Measurements from ENCODE around the gene GP1BB. TPM values are rescaled to one million over a fixed set of nuclear protein-coding genes. Genes with fewer than 3 reads are reported as not detected.

Gene GP1BB
- total RNA-seq, 1 donor from 2014 or later: 0.95 TPM

- Histone ChIP-seq H3K9me3 (ENCODE audit: insufficient read depth, low read depth, low read length) (no peaks in the 10 kb centered on the region), H3K4me1 (ENCODE audit: insufficient read depth, low read length) (peaks cover 9% of the 10 kb centered on the region), H3K4me3 (ENCODE audit: insufficient read depth, low read depth, low read length) (no peak overlapping the region), H2AFZ (ENCODE audit: low read depth, low read length) (no peak overlapping the region), H4K20me1 (ENCODE audit: insufficient read depth, low read length) (peaks cover 16% of the 10 kb centered on the region), H3K4me2 (ENCODE audit: low read length) (peak overlapping the region; percentile 95), H3K27me3 (ENCODE audit: insufficient read depth, low read length) (no peaks in the 10 kb centered on the region), H3K79me2 (ENCODE audit: insufficient read depth, low read length) (peaks cover 13% of the 10 kb centered on the region), H3K9ac (ENCODE audit: low read length) (no peak overlapping the region), H3K27ac (ENCODE audit: low read depth, low read length) (no peak overlapping the region), H3K36me3 (ENCODE audit: insufficient read depth, low read length) (no peaks in the 10 kb centered on the region)
- peaks cover 2% of the 10 kb centered on the region for H3K36me3 Mint-ChIP-seq (ENCODE audit: low read depth, unreplicated experiment)
- no peak for TF ChIP-seq CTCF (IDR thresholded peaks at IDR 0.05; ENCODE audit: insufficient read depth, low read depth, low read length)
- TF ChIP-seq EZH2 (IDR thresholded peaks at IDR 0.05; ENCODE audit: insufficient read depth, low read length): no peak
- FAIRE-seq: no peak
- peaks cover 51% of the 10 kb centered on the region for H3K27me3 Mint-ChIP-seq (ENCODE audit: low read depth, unreplicated experiment)
- peak overlapping the region; percentile 77 for H3K4me3 Mint-ChIP-seq (ENCODE audit: unreplicated experiment)
- no peaks in the 10 kb centered on the region for H3K9me3 Mint-ChIP-seq (ENCODE audit: unreplicated experiment)
- DNase-seq (ENCODE audit: low read depth): no peak
- H3K27ac Mint-ChIP-seq (ENCODE audit: unreplicated experiment): no peak overlapping the region
- peaks cover 2% of the 10 kb centered on the region for H3K4me1 Mint-ChIP-seq (ENCODE audit: low read depth, unreplicated experiment)
Measured at GRCh38 chr22:19713245-19713644, 10.1 kb upstream of the GP1BB start.

- Histone ChIP-seq H4K20me1 (ENCODE audit: insufficient read depth, low read length) (peaks cover 16% of the 10 kb centered on the region), H3K27ac (ENCODE audit: low read depth, low read length) (no peak overlapping the region), H3K79me2 (ENCODE audit: insufficient read depth, low read length) (peaks cover 18% of the 10 kb centered on the region), H3K9ac (ENCODE audit: low read length) (peak overlapping the region; percentile 18), H3K27me3 (ENCODE audit: insufficient read depth, low read length) (no peaks in the 10 kb centered on the region), H3K4me2 (ENCODE audit: low read length) (peak overlapping the region; percentile 95), H3K4me3 (ENCODE audit: insufficient read depth, low read depth, low read length) (peak overlapping the region; percentile 37), H3K4me1 (ENCODE audit: insufficient read depth, low read length) (peaks cover 9% of the 10 kb centered on the region), H2AFZ (ENCODE audit: low read depth, low read length) (peak overlapping the region; percentile 90), H3K9me3 (ENCODE audit: insufficient read depth, low read depth, low read length) (no peaks in the 10 kb centered on the region), H3K36me3 (ENCODE audit: insufficient read depth, low read length) (no peaks in the 10 kb centered on the region)
- Mint-ChIP-seq H3K27ac (ENCODE audit: unreplicated experiment) (no peak overlapping the region), H3K4me3 (ENCODE audit: unreplicated experiment) (peak overlapping the region; percentile 77), H3K4me1 (ENCODE audit: low read depth, unreplicated experiment) (peaks cover 2% of the 10 kb centered on the region), H3K27me3 (ENCODE audit: low read depth, unreplicated experiment) (peaks cover 49% of the 10 kb centered on the region), H3K36me3 (ENCODE audit: low read depth, unreplicated experiment) (peaks cover 2% of the 10 kb centered on the region), H3K9me3 (ENCODE audit: unreplicated experiment) (no peaks in the 10 kb centered on the region)
- DNase-seq (ENCODE audit: low read depth): no peak
- FAIRE-seq: no peak
- TF ChIP-seq EZH2 (IDR thresholded peaks at IDR 0.05; ENCODE audit: insufficient read depth, low read length) (no peak), CTCF (IDR thresholded peaks at IDR 0.05; ENCODE audit: insufficient read depth, low read depth, low read length) (no peak)
Measured at GRCh38 chr22:19713650-19714311, 9.6 kb upstream of the GP1BB start.

All from astrocyte (in vitro differentiated cells and primary cell).